GM18909 (cell line): ENCODE measurements around the gene ABHD1.
"Not testable (repeated sequence)": the region's sequence is repeated elsewhere in the genome, so short reads cannot be mapped to it uniquely, and the experiment has no call there.

Experiments used
- ATAC-seq: cut with Tn5 transposase; IDR thresholded peaks from one replicate; pipeline ENCODE4 v1.9.1; 2021; ENCODE audit warnings: mild to moderate bottlenecking; ENCODE audit not compliant: unreplicated experiment, poor library complexity

Gene ABHD1

DNA sequence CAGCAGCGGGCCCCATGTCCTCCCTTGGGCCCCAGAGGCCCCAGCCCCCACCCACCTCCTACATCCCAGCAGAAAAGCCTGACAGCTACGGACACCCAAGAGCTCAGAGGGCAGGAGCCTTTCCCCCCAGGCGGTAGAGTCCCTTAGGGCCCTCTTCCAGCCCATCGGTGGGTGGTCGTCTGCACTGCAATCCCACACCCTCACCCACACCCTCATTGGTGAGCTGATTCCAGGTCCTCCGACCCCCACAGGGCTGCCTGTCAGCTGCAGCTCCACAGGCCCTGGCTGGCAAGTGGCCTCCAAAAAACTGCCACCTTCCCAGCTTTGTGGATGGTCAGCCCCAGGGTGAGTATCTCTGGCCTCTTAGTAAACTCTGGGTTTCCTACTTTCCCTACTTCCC is 35.7 kb downstream of the ABHD1 start:
- no peak for ATAC-seq

DNA sequence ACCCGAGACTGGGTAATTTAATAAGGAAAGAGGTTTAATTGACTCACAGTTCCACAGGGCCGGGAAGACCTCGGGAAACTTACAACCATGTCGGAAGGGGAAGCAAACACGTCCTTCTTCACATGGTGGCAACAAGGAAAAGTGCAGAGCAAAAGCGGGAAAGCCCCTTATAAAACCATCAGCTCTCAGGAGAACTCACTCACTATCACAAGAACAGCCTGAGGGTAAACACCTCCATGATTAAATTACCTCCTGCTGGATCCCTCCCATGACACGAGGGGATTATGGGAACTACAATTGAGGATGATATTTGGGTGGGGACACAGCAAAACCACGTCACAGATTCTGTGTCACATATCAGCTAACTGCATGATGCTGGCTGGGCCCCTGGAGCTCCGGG is 36.6 kb downstream of the ABHD1 start:
- no peak for ATAC-seq

DNA sequence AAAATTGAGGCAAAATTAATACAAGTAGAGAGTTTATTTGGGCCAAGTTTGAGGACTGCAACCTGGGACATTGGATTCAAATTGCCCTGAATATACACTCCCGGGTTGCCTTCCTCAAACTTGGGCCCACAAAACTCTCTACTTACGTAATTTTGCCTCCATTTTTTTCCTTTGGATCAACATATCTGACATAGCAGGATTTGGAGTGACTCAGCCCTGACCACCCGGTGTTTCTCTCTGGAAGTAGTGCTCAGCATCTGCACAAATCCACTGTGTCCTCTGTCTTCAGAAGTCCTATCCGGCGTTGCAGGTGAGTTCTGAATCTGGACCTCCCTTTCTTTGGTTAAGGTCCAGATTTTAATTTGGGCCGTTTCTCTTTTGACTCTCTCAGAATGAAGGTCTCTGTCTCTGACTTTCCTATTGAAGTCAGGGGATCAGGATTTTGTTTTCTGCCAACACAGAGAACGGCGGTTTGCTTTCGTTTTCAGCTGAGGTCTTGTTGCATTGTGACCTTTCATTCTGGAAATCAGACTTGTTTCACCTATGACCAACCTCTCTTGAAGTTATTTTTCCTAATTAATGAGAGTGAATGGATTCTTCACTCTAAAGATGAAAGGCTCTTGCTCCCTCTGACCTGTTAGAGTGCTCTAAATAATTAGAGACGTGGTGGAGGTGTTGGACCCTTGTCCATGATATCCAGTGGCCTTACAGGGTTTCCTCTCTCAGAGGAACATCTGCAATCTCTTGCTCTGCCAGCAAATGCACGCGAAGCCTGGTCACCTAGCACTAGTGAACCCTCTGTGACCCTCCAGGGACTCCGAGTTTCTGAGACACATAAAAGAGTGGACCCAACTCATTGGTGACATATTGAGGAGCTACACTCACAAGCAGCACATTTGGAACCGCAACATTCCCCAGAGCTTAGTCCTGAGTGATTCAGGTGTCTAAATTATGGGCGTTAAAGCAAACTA is 38.8 kb downstream of the ABHD1 start:
- ATAC-seq: no peak

DNA sequence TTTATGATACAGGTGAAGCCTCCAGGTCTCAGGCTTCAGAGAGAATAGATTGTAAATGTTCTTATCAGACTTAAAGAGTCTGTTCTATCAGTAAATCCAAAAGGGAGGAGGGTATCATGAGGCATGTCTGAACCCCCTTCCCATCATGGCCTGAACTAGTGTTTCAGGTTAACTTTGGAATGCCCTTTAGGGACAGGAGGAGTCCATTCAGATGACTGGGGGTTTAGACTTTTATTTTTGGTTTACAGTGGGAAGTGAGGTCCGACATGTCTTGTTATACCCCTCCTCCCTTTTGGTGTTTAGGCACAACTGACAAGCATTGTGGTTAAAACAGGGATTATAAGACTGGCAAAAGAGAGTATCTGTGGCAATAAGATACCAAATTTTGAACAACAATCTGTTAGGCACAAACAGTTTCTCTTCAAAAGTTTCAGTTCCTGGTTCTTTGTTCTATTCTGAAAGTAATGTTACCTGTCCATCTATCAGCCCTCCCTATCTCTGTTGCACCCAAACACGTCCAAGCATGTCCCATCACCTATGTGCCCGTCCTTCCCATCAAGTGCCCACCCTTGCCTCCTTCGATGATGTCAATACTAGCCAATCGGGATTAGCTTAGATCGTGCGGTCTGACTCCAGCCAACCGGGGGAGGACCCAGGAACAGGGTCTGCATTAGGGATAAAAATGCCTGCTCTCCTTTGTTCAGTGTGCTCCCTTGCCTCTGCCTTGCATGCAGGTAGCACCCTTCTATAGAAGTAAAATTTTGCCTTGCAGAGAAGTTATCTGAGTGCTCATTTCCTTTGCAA is 41.5 kb downstream of the ABHD1 start:
- ATAC-seq: no peak

DNA sequence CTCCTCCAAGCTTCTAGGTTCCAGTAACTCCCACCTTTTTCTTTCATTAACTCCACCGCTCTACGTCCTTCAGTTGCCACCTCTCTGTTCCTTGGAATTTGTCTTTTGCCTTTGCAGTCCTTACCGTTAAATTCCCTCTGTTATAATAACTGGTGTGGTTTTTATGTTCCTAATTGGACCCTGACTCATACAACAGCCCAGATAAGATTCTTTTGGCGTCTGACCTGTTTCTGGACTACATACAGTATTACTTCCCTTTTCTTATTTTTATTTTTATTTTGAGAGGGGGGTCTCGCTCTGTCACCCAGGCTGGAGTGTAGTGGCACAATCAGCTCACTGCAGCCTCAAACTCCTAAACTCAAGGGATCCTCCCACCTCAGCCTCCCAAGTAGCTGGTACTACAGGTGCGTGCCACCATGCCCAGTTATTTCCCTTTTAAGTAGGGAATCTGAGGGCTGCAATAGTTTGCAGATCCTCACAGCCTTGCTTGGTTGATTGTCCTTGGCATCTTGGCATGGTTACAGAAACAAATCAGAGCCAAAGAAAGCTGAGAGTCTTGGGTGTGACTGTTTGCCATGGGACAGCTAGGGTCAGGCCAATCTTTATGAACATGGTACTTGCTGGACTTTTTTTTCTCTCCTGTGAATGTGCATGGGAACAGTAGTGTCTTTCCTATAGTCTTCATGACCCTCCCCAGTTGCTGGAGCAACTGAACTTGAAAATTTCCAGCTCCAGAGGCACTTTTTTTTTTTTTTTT is 47.1 kb downstream of the ABHD1 start:
- ATAC-seq: no peak

DNA sequence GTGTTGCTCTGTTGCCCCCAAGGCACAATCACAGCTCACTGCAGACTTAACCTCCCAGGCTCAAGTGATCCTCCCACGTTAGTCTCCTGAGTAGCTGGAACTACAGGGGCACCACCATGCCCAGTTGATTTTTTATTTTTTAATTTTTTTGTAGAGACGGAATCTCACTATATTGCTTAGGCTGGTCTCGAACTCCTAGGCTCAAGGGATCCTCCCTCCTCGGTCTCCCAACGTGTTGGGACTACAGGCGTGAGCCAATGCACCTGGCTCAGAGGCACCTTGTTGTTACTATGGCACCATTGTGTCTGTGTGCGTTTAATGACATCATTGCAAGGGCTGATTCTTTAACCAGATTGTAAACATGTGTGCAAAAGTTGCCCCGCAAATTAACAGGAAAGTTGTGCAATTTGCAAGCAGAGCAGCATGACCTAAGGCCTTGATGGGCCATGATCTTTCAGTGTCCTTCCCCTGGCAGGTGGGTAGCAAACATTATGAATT is 47.8 kb downstream of the ABHD1 start:
- no peak for ATAC-seq

DNA sequence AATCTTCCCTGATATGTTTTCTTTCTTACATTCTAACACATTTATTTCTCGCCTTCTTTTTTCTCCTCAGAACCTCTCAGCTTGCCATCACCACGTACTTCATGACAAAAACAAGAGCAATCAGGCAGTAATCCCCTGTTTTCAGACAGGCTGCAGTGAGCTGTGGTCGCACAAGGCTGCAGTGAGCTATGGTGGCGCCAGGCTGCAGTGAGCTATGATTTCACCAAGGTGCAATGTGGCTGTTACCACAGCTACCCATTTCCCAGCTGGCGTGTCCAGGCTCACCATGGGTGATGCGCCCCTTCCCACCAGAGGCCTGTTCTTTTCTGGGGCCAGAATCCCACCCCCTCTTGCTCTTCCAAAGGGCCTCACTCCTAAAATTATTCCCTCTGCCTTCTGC is 51.0 kb downstream of the ABHD1 start:
- no peak for ATAC-seq

DNA sequence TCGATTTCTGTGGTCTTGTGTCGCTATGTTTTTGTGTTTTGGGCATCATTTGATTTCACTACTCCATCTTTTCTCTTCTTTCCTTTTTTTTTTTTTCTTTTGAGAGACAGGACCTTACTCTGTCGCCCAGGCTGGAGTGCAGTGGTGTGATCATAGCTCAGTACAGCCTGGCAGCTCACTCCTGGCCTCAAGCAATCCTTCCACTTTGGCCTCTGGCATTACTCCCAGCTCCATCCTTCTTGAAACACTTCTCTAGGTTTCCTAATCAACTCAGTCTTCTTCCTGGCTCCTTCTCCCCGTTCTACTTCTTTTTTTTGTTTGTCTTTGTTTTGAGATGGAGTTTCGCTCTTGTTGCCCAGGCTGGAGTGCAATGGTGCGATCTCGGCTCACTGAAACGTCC is 51.7 kb downstream of the ABHD1 start:
- ATAC-seq: no peak

DNA sequence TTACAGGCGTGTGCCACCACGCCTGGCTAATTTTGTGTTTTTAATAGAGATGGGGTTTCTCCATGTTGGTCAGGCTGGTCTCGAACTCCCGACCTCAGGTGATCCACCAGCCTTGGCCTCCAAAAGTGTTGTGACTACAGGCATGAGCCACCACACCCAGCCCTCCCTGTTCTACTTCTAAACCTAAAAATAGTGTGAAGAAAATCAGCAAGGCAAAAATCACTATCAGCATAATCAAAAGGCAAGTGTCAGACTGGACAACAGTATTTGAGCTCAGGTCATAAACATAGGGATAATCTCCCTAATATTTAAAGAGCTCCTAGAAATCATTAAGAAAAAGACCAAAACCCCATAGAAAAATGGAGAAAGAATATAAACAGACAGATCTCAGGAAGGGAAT is 52.2 kb downstream of the ABHD1 start:
- ATAC-seq: not testable (repeated sequence)

DNA sequence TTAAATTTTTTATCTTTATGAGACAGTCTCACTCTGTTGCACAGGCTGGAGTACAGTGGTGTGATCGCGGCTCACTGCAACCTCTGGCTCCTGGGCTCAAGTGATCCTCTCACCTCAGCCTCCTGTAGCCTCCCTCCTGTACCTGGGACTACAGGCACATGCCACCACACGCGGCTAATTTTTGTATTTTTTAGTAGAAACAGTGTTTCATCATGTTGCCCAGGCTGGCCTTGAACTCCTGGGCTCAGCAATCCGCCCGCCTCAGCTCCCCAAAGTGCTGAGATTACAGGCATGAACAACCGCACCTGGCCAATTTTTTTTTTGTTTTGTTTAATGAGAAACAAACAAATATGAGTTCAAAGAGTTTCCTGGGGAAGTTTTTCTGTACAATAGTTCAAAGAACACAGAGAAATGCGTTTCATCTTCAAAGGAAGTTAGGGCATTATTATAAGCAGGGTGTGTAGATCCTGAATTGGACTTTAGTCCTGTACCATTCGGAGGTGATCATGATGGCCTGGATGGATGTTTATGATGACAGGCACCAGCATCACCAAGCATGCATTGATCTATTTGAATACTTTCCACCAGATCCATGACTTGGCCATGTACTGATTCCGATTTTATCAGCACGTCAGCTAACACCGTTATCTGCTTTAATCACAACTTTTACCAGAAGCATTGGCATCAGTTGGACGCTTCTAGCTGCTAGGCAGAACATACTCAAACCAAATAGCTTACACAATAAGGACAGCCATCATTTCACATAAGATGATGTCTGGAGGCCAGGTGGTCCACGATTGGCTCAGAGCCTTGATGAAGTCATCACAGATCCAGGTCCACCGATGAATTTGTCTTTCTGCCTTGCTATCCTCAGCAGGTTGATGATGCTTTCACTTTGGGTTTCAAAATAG is 54.1 kb downstream of the ABHD1 start:
- ATAC-seq: no peak

DNA sequence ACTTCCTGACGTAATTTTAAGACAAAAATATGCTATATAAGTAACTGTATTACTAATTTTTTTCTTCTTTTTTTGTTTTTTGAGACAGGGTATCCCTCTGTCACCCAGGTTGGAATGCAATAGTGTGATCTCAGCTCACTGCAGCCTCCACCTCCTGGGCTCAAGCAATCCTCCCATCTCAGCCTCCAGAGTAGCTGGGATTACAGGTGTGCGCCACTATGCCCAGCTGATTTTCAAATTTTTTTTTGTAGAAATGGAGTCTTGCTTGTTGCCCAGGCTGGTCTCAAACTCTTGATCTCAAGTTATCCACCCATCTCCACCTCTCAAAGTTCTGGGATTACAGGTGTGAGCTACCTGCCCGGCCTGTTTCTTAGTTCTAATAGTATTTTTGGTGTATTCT is 54.9 kb downstream of the ABHD1 start:
- no peak for ATAC-seq

DNA sequence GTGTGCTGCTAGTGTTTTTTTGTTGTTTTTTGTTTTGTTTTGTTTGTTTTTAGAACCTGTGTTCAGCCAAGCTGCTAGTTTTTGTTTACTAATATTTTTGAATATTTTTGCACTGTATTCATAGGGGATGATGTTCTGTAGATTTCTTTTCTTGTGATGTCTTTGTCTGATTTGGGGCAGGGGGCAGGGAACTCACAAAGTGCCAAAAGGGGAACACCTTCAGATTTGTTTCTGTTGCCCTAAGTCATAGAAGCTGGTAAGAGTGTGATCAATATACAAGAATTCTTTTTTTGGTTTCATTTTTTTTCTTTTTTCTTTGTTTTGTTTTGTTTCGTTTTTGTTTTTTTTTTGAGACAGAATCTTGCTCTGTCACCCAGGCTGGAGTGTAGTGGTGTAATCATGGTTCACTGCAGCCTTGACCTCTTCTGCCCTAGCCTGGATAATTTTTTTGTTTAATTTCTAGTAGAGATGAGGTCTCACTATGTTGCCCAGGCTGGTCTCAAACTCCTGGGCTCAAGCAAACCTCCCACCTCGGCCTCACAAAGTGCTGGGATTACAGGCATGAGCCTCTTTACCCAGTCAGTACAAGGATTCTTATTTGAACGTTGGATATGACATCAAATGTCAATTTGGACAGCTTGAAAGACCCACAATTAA is 55.9 kb downstream of the ABHD1 start:
- no peak for ATAC-seq
